Ishikawa (cell line): Measurements from ENCODE around the gene FAAP20.

ENCODE experiments used
- CEBPB ChIP-seq: IDR thresholded peaks from 2 replicates; pipeline ENCODE4 v1.6.1; 2012
- EGR1 ChIP-seq: IDR thresholded peaks from 2 replicates; pipeline ENCODE4 v1.6.1; 2012
- EP300 ChIP-seq: IDR thresholded peaks from 2 replicates; pipeline ENCODE4 v1.6.1; 2012; ENCODE audit warnings: borderline replicate concordance
- FOXM1 ChIP-seq: IDR thresholded peaks from 2 replicates; pipeline ENCODE4 v1.6.1; 2012; ENCODE audit warnings: low read depth, borderline replicate concordance
- MAX ChIP-seq: IDR thresholded peaks from 2 replicates; pipeline ENCODE4 v1.6.1; 2012
- NFIC ChIP-seq: IDR thresholded peaks from 2 replicates; pipeline ENCODE4 v1.6.1; 2012
- RAD21 ChIP-seq: IDR thresholded peaks from 2 replicates; pipeline ENCODE4 v1.6.1; 2012; ENCODE audit warnings: low read depth
- REST ChIP-seq: IDR thresholded peaks from 2 replicates; pipeline ENCODE4 v1.6.1; 2012; ENCODE audit warnings: low read depth, mild to moderate bottlenecking
- TAF1 ChIP-seq: IDR thresholded peaks from 2 replicates; pipeline ENCODE4 v1.6.1; 2012; ENCODE audit warnings: low read depth, mild to moderate bottlenecking
- TEAD4 ChIP-seq: IDR thresholded peaks from 2 replicates; pipeline ENCODE4 v1.6.1; 2012
- USF1 ChIP-seq: IDR thresholded peaks from 2 replicates; pipeline ENCODE4 v1.6.1; 2012

GRCh38 chr1:2202843-2203601, 8.4 kb upstream of the FAAP20 start:
- TF ChIP-seq USF1: no peak
- TF ChIP-seq EGR1: no peak
- no peak for TF ChIP-seq TAF1
- no peak for TF ChIP-seq EP300
- no peak for TF ChIP-seq NFIC
- no peak for TF ChIP-seq REST
- no peak for TF ChIP-seq FOXM1
- TF ChIP-seq CEBPB: no peak
- no peak for TF ChIP-seq RAD21
- no peak for TF ChIP-seq MAX
- no peak for TF ChIP-seq TEAD4
